ENCODE measurements around the gene WFDC8.
"Not testable (repeated sequence)": the region's sequence is repeated elsewhere in the genome, so short reads cannot be mapped to it uniquely, and the experiment has no call there.

WFDC8 gene

GRCh38 chr20:45579184-45579583 lies at the start of gene WFDC8:
WFDC8 (minus strand) TSS chr20:45579284; CDS start chr20:45579247, 37 bp downstream.
- no peak for DNase-seq (ENCODE audit: low read depth)

GRCh38 chr20:45626540-45626939 lies 47.5 kb upstream of the WFDC8 start:
- DNase-seq (ENCODE audit: low read depth) = no peak

GRCh38 chr20:45621593-45621992 lies 42.5 kb upstream of the WFDC8 start:
- no peak for DNase-seq (ENCODE audit: low read depth)

DNA sequence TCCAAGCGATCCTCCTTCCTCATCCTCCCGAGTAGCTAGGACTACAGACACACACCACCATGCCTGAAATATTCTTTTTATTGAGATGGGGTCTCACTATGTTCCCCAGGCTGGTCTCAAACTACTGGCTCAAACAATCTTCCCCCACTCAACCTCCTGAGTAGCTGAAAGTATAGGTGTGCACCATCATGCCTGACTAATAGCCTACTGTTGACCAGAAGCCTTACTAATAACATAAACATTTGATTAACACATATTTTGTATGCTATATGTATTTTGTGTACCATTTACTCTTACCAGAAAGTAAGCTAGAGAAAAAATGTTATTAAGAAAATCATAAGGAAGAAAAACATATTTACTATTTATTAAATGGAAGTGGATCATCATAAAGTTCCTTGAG lies 38.5 kb upstream of the WFDC8 start:
- no peak for DNase-seq (ENCODE audit: low read depth)

DNA sequence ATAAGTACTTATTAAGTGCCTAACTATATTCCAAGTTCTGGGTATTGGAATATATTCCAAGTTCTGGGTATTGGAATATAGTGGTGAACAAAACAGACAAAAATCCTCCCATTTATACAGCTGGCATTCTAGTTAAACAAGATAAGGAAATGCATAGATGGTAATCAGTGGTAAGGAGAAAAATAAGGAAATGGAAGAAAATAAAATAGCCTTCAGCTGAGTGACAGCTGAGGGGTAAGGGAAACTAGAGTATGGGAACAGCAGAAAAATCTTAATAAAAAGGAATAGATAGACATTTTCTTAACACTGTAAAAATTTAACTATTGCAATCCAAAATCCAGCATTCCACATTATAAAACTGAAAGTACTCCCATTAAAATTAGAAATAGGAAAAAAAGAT lies 33.2 kb upstream of the WFDC8 start:
- no peak for DNase-seq (ENCODE audit: low read depth)

DNA sequence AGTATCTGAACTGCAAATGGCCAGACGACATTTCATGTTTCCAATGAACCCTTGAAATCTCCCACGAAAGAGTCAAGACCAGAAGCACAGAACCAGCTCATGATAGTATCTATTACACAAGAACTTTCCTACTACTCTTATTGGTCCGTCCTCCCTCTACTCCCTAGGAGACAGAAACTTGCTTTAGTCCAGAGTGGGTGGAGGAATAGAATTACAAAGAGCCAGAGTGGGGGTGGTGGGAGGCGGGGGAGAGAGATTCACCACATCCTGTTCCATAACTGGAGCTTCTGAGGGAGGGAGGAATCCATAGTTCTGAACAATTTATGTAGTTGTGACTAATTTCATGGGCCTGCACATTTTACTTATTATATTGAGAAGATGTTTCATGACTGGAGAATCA lies 32.0 kb upstream of the WFDC8 start:
- DNase-seq (ENCODE audit: low read depth) = peak; percentile 77

GRCh38 chr20:45607810-45608209 lies 28.7 kb upstream of the WFDC8 start:
- no peak for DNase-seq (ENCODE audit: low read depth)

GRCh38 chr20:45595235-45595634 lies 16.2 kb upstream of the WFDC8 start:
- DNase-seq (ENCODE audit: low read depth) = no peak

DNA sequence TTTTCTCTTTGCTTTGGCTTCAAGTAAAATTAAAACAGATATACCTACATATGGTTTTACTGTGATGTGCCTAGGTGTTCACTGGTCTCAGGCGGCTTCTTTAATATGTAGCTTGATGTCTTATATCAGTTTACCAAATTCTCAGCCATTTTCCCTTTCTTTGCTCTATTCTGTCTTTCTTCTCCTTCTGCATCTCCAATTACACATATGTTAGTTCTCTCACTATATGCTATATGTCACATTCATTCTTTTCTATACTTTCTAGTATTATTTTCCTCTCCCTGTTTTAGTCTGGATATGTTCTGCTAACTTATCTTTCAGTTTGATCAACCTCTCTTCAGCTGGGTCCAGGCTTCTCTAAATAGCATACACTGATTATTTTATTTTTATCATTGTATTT lies 14.4 kb upstream of the WFDC8 start:
- DNase-seq (ENCODE audit: low read depth) = no peak

DNA sequence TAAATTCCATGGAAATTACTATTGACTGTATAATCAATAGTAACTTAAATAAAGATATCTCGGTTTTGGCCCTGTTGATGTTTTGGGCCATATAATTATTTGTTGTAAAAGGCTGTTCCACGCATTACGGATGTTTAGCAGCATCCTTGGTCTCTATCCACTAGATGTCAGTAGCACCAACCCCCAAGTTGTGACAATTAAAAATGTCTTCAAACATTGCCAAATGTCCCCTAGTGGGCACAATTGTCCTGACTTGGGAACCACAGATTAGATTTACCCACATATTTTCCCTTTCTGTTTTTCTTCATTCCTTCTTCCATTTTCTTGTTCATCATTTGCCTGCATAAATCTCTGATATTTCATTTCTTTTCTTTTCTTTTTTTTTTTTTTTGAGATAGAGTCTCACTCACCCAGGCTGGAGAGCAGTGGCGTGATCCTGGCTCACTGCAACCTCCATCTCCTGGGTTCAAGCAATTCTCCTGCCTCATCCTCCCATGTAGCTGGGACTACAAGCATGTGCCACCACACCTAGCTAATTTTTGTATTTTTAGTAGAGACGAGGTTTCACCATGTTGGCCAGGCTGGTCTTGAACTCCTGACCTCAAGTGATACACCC lies 13.6 kb upstream of the WFDC8 start:
- peak; percentile 23 for DNase-seq (ENCODE audit: low read depth)

- DNase-seq (ENCODE audit: low read depth) = no peak
These were observed 10.6 kb upstream of the WFDC8 start for GRCh38 chr20:45589725-45590124.

DNA sequence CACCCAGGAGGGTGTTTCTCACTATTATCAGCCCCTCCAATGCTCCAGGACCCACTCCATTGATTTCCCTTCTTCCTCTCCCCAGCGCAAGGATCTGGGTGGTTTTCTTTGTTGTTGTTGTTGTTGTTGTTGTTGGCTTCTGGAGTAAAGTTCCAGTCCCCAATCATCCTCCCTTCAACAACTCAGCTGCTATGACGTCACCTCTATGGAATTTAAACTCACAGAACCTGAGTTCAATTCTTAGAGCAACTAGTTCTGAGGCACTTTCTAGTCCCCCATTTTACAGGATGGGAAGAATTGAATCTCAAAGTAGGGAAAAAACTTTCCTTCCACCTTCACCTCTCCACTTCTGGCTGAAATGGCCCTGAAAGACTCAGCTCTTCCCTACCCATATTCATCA lies 9.7 kb upstream of the WFDC8 start:
- DNase-seq (ENCODE audit: low read depth) = no peak

GRCh38 chr20:45585986-45586385 lies 6.9 kb upstream of the WFDC8 start:
- DNase-seq (ENCODE audit: low read depth) = not testable (repeated sequence)

DNA sequence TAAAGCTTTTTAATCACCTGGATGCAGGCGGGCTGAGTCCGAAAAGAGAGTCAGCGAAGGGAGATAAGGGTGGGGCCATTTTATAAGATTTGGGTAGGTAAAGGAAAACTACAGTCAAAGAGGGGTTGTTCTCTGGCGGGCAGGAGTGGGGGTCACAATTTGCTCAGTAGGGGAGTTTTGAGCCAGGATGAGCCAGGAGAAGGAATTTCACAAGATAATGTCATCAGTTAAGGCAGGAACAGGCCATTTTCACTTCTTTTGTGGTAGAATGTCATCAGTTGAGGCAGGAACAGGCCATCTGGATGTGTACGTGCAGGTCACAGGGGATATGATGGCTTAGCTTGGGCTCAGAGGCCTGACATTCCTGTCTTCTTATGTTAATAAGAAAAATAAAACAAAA lies 5.2 kb upstream of the WFDC8 start:
- DNase-seq (ENCODE audit: low read depth) = not testable (repeated sequence)

GRCh38 chr20:45583502-45583901 lies 4.4 kb upstream of the WFDC8 start:
- DNase-seq (ENCODE audit: low read depth) = no peak

- DNase-seq (ENCODE audit: low read depth) = no peak
These were observed 2.6 kb upstream of the WFDC8 start for GRCh38 chr20:45581702-45582101.

DNA sequence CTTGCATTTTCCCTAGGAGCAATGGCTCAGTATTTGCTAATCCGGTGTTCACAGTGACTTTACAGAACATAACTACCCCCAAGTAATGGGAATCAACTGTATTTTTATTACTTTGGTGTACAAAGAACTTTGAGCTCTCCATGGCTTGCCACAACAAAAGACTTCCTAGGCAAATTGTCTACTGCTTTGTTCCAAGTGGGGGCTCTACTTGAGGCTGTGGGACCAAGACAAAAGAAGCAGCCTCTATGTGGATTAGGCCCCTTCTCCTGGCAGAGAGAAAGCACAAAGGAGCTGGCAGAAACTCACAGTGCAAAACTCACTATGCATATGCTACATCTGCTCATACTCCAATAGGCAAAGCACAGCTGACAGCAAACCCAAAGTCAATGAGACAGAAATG lies 853 bp downstream of the WFDC8 start:
- no peak for DNase-seq (ENCODE audit: low read depth)

DNA sequence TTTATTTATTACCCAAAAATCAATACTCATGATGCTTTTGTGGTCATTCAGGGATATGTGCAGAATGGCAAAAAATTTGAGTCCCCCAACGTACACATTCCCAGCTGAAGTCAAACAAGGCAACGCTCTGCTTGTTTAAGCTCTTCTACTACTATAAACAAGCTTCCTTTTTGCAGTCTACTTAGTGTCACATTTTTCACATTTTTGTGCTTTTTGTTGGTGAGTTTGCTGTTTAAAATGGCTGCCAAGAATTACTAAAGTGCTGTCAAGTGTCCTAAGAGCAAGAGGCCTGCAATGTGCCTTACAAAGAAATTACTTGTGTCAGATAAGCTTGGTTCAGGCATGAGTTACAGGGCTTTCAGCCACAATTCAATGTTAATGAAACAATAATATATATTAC lies 2.1 kb downstream of the WFDC8 start:
- DNase-seq (ENCODE audit: low read depth) = peak; percentile 0

- no peak for DNase-seq (ENCODE audit: low read depth)
These were observed 3.2 kb downstream of the WFDC8 start for GRCh38 chr20:45575931-45576330.

GRCh38 chr20:45569650-45570049 lies 9.4 kb downstream of the WFDC8 start:
- DNase-seq (ENCODE audit: low read depth) = not testable (repeated sequence)

DNA sequence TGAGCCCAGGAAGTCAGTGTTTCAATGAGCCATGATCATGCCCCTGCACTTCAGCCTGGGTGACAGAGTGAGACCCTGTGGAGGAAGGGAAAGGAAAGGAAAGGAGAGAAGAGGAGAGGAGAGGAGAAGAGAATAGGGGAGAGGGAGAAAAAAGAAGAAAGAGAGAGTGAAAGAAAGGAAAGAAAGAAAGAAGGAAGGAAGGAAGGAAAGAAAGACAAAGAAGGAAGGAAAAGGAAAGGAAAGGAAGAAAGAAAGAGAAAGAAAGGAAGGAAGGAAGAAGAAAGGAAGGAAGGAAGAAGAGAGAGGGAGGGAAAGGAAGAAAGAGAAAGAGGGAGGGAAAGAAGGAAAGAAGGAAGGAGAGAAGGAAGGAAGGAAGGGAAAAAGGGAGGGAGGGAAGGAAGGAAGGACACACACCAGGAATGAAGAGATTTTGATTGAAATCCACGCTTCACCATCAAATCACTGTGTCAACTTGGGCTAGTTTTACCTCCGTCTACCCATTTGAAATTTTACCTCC lies 14.3 kb downstream of the WFDC8 start:
- DNase-seq (ENCODE audit: low read depth) = no peak

DNA sequence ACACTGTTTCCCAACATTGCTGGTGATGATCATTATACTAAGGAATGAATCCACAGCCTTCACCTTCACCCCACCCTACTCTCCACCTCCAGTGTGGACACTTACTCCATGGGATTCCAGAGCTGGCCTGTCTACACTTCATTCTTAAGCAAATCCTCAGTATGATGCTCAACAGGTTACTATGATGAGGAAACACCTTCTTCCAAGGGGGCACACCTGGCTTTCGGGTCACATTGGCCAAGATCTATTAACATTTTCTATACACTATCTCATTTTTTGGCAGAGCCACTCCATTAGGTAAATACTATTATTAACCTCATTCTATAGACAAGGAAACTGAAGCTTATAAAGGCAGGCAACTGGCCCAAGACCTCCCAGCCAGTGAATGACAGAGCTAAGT lies 23.9 kb downstream of the WFDC8 start:
- DNase-seq (ENCODE audit: low read depth) = no peak

DNA sequence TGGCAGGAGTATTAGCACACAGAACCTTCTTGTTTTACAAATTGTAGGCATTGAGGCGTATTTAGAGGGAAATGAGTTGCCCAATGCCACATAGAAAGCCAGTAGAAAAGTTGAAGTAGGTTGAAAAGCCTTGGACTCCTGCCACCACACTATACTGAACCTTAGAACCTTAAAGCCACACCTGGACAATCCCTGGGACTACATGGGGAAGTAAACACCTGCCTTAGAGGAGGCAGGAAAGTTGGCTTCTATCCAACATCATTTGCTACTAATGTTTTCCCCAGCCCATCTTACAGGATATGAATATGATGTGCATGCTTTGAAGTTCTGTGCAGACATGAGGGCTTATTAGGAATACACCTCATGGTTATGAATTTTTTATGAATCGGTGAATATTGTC lies 26.6 kb downstream of the WFDC8 start:
- DNase-seq (ENCODE audit: low read depth) = no peak

GRCh38 chr20:45550765-45551164 lies 28.3 kb downstream of the WFDC8 start:
- no peak for DNase-seq (ENCODE audit: low read depth)

All from GM04504 (cell line).